Measurements from ENCODE around the gene C15orf39. TPM values are rescaled to one million over a fixed set of nuclear protein-coding genes. Genes with fewer than 3 reads are reported as not detected.

Gene C15orf39
- total RNA-seq, 1 donor from 2014 or later, result 44.5 TPM

DNA sequence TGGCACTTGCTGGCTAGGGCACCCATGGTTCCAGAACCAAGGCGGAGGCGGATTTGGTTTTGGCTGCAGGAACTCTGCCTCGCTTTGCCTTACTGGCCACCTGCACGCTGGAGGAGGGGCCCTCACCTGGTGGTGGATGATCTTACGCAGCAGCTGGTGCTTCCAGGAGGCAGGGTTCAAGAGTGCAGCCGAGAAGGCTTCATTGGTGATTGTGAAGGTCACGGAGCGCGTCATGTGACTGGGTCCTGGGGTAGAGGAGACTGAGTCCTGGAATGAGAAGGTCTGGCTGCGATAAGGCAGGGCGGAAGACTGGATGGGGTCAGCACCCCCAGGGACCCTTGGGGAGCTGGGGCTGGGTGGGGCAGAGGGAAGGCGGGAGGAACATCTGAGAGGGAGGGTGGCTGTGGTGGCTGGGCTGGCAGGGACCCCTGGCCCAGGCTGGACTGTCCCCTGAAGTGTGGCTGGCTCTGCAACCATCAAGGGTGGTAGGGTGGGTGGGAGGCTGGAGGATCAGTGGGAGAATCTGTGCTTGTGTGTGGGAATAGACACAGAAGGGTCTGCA is 30.7 kb downstream of the C15orf39 start:
- no peak overlapping the region for H3K4me3 Mint-ChIP-seq
- TF ChIP-seq CTCF (conservative IDR thresholded peaks at IDR 0.05), result no peak
- no peaks in the 10 kb centered on the region for H3K4me1 Mint-ChIP-seq (ENCODE audit: unreplicated experiment)
- no peaks in the 10 kb centered on the region for H3K9me3 Mint-ChIP-seq
- no peak for DNase-seq (ENCODE audit: extremely low spot score, unreplicated experiment)
- no peak overlapping the region for H3K27ac Mint-ChIP-seq
- no peaks in the 10 kb centered on the region for H3K36me3 Mint-ChIP-seq
- peaks cover 8% of the 10 kb centered on the region for H3K27me3 Mint-ChIP-seq

DNA sequence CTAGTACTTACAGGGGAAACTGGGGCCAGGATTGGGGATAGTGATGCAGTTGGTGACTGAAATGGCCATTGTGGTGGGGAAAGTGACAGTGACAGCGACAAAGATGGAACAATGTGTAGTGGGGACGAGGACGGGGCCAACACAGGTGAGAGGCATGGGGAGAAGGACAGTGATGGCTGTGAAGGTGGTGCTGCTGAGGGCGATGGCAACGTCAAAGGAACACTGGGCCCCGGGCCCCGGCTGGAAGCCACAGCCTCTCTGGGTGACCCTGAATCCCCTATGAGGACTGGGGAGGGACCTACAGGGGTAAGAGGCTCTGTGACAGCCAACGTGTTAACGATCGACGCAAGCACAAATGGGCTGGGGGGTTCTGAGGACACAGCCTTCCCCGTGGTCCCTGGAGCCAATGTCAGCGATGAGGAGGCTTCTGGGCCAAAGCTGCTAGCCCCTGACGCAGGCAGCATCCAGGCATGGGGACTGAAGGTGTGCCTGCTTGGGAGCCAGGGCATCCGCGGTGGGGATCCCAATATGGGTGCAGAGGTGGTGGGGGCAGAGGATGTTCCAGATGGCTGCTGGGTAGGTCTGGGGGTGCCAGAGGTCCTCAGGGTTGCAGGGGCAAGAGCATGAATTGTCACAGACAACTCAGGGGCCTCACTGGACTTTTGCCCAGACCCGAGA is 31.3 kb downstream of the C15orf39 start:
- H3K9me3 Mint-ChIP-seq, result no peaks in the 10 kb centered on the region
- TF ChIP-seq CTCF (conservative IDR thresholded peaks at IDR 0.05), result no peak
- no peak overlapping the region for H3K27ac Mint-ChIP-seq

GRCh38 chr15:75233504-75234190 is 32.0 kb downstream of the C15orf39 start:
- TF ChIP-seq CTCF (conservative IDR thresholded peaks at IDR 0.05), result no peak
- Mint-ChIP-seq H3K36me3 (no peaks in the 10 kb centered on the region), H3K27me3 (peaks cover 6% of the 10 kb centered on the region), H3K4me1 (ENCODE audit: unreplicated experiment) (no peaks in the 10 kb centered on the region), H3K9me3 (no peaks in the 10 kb centered on the region), H3K4me3 (no peak overlapping the region), H3K27ac (no peak overlapping the region)
- no peak for DNase-seq (ENCODE audit: extremely low spot score, unreplicated experiment)

More for the DNA sequence above, 31.3 kb downstream of the C15orf39 start:
- Mint-ChIP-seq H3K36me3 (no peaks in the 10 kb centered on the region), H3K4me3 (no peak overlapping the region), H3K4me1 (ENCODE audit: unreplicated experiment) (no peaks in the 10 kb centered on the region), H3K27me3 (peaks cover 6% of the 10 kb centered on the region)
- DNase-seq (ENCODE audit: extremely low spot score, unreplicated experiment), result no peak

DNA sequence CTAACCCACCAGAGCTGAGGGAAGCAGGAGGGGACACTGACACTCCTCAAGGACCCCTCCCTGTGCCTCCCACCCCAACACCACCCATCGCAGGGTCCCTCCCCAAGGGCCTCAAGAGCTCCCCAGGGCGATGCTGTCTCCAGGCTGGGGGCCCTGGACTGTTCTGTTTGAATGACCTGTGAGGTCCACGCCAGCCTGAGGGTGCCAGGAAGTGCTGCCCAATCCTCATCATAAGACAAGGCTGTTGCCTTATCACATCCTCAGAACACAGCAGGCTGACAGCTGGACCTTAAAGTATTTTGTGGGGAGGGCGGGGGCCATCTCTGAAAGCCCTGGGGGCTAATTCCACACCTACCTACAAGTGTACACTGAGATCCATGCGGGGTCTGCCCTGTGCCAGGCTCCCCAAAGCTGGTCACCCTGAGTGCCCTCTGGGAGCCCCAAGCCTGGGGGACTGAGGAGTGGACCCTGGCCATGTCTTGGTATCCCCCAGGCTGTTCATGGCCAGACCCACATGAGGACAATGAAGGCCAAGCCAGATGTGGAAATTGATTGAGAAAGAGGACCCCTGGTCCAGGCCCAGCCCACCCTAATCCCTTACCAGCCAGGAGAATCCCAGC is 32.6 kb downstream of the C15orf39 start:
- Mint-ChIP-seq H3K4me1 (ENCODE audit: unreplicated experiment) (no peaks in the 10 kb centered on the region), H3K4me3 (no peak overlapping the region), H3K27me3 (peaks cover 7% of the 10 kb centered on the region), H3K9me3 (no peaks in the 10 kb centered on the region), H3K27ac (no peak overlapping the region), H3K36me3 (no peaks in the 10 kb centered on the region)
- no peak for DNase-seq (ENCODE audit: extremely low spot score, unreplicated experiment)
- no peak for TF ChIP-seq CTCF (conservative IDR thresholded peaks at IDR 0.05)

- Mint-ChIP-seq H3K27ac (no peak overlapping the region), H3K4me1 (ENCODE audit: unreplicated experiment) (no peaks in the 10 kb centered on the region), H3K4me3 (no peak overlapping the region), H3K9me3 (no peaks in the 10 kb centered on the region), H3K27me3 (peaks cover 11% of the 10 kb centered on the region), H3K36me3 (no peaks in the 10 kb centered on the region)
- no peak for DNase-seq (ENCODE audit: extremely low spot score, unreplicated experiment)
- no peak for TF ChIP-seq CTCF (conservative IDR thresholded peaks at IDR 0.05)
Observed at GRCh38 chr15:75235051-75235673, 33.5 kb downstream of the C15orf39 start.

Data from type B pancreatic cell (in vitro differentiated cells).